DLD1 (cell line): Measurements from ENCODE around the gene MYB.

Experiments used
- in situ Hi-C: cut with HindIII; loops from 2 replicates; pipeline ENCODE4 v1.10.0; 2017; ENCODE audit warnings: low sequenced_read_pairs

The MYB gene

DNA sequence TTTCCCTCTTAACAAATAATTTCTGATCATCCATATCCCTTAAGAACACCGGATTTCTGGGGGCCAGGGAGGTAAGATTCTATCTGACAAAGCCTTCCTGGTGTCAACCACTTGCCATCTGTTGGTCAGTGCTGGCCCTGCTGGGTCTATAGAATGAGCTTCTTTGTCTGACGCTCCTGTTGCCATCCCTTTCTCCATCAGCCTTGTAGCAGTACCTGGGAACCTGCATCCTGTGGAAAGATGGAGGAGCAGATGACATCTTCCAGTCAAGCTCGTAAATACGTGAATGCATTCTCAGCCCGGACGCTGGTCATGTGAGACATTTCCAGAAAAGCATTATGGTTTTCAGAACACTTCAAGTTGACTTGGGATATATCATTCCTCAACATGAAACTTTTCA lies 36.6 kb downstream of the MYB start:
- in situ Hi-C loops = no loop called here

DNA sequence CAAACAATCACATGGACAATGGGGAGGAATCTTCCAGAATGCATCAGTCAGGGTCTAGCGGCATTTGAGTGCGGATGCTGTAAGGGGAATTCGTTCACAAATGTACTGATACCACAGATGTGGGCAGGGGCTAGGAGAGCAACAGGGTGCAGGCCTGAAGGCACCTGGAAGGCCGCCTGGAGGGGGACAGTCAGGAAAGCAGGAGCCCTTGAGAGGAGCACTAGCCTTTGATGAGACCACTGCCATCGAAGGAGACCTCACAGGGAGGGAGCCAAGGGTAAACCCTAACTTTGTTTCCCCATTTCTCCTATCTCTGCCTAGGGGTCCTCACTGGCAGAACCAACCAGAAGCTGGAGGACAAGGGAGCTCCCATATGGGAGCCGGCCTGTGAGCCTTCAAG lies 38.2 kb downstream of the MYB start:
- in situ Hi-C loops = no loop called here

DNA sequence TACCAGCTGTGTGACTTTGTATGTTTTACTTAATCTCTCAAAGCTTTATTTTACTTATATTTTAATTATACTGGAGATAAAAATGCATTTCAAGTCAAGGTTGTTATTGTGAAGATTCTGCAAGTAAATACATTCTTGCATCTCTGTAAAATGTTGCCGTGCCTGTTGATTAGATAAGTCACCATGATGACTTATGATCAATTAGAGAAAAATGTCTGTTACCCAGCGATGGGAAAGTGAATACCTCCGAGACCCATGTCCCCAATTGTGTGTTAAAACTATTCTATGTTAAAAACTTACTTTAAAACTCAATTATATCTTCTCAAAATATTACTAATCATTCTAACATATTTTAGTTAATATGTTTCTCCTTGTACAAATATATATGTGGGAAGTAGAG lies 39.9 kb downstream of the MYB start:
- in situ Hi-C loops = no loop called here

DNA sequence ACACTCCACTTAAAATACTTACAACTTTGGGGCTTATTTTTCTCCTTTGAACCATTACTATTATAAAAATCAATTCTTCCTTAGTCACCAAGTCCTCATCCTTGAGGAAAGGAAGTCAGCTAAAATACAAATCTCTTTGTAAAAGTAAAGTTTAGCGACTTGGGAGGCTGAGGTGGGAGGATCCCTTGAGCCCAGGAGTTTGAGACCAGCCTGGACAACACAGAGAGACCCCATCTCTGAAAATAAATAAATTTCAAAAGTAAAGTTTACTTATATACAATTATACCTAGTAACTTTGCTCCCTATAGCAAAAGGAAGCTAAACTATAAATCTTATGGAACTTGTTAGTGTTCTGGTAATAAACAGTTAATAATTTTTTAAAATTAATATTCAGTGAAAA lies 40.4 kb downstream of the MYB start:
- in situ Hi-C loops = no loop called here

DNA sequence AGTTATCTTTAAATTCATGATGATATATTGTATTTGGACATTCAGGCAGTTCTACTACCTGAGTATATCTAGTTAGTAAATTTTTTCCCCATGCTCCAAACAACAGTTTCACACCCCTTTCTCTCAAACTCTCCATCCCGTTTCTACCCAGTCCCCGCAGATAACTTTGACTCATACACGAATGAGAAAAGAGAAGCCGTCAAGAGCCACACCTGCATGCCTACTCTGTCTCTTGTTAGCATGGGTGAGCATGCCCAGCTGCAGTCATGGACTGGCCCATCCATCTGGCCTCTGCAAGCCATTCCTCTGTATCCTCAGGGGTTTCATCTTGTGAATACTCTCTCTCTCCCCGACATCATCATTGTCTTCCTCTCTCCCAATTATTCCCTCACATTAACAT lies 41.5 kb downstream of the MYB start:
- in situ Hi-C loops = no loop called here

DNA sequence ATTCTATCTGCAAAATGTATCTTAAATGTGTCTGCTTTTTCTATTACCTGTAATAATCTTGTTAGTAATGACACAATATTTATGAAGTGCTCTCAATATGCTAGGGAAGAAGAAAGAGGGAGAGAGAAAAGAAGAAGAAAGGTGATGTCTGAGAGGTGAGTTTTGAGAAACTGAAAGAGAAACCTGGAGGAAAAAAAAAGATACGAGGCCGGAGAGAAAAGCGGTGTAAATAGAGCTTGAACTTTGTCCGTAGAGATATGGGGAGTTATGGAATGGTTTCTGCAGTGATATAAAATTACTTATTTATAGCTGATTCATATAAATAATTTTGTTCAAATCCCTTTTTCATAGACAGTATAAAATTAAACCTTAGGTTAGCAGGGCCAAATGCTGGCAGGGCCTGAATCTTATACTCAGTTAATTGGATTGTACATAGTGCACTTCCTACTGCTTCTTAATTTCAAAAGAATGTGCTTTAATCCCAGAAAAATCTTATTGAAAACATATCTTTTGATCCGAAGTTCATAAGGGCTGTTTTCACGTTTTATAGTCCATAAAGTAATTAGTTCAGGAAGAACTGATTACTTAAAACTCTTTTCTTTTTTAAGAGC lies 43.0 kb downstream of the MYB start:
- in situ Hi-C loops = no loop called here

DNA sequence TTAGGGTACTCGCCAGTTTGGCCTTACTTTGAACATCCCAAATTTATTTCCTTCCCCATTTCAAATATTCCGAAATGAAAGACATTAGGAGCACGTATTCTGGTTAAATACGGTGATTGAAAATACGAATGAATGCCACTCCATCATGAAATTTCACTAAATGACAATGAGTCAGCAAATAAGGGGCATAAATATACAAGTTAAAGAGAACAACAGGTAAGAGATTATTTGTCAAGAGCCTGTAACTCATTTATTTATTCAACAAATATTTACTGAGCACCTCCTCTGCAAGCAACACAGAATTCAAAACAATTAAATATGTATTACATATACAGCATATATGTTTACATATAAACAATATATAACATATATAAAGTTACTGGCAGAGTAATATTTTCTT lies 44.8 kb downstream of the MYB start:
- in situ Hi-C loops = no loop called here

DNA sequence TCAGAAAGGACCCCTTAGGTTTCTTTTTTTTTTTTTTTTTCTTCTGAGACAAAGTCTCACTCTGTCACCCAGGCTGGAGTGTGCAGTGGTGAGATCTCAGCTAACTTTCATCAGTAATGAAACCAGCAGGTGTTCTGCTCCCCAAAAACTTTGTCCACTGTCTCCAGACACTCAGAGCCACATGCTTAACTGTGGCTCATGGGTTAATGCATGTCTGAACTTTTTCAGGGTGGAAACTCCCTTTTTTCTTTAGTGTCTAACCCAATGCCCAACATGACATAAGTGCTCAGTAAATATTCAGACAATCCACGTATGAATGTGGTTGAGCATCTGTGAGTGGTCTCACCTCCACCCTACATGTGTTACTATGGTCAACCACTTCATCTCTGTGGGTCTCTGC lies 45.4 kb downstream of the MYB start:
- in situ Hi-C loops = no loop called here

DNA sequence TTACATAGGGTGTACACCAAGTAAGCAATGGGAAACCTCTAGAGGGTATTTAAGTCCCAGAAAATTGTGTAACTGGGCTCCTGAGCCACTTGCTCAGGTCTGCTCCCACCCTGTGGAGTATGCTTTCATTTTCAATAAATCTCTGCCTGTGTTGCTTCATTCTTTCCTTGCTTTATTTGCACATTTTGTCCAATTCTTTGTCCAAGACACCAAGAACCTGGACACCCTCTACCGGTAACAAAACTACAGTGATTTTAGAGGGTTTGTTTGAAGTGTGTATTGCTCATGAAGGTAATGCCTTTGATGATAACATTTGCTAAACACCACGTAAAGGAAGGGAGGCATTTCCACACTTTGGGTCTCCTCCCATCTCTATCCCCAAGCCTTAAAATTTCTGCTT lies 46.2 kb downstream of the MYB start:
- in situ Hi-C loops = no loop called here

DNA sequence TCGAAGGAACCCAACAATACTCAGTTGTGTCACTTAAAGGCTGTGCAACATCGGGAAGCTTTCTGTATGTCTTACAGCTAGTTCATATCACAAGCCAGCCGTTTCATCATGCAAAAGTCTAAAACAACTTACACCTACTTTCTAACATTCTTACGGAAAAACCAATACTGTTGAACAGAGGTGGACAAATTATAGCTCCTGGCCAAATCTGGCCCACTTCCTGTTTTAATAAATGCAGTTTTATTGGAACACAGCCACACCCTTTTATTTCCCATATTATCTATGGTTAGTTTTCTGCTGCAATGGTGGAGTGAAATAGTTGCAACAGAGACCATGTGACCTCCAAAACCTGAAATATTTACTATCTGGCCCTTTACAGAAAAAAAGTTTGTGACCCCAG lies 46.6 kb downstream of the MYB start:
- in situ Hi-C loops = no loop called here

DNA sequence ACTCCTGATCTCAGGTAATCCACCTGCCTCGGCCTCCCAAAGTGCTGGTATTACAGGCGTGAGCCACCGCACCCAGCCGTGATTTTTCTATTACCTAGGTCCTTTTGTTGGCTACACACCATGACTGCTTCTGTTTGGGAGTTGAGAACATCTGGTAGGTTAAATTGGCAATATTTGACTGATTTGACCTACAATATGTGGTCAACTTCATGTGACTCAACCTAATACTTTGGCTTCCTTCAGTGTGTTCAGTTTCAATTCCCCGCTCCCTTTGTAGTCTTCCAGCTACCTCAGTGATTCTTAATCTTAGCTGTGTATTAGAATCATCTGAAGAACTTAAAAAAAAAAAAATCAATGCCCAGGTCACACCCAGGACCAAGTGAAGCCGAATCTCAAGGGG lies 47.4 kb downstream of the MYB start:
- in situ Hi-C loops = no loop called here

DNA sequence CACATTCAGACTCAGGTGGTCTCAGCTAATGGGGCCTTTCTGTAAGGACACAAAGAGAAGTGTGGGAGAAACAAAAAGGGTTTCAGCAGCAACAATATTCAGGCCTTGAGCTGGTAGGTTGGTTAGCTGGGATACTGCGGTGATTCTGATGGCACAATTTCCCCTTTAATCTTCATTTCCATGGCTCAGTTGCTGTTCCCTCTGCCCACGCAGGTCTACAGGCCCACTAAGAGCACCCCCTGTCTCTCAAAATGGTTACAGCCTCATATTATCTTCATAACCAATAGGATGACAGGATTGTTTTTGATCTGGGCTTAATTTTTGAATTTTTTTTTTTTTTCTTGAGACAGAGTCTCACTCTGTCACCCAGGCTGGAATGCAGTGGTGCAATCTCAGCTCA lies 48.9 kb downstream of the MYB start:
- in situ Hi-C loops = no loop called here

DNA sequence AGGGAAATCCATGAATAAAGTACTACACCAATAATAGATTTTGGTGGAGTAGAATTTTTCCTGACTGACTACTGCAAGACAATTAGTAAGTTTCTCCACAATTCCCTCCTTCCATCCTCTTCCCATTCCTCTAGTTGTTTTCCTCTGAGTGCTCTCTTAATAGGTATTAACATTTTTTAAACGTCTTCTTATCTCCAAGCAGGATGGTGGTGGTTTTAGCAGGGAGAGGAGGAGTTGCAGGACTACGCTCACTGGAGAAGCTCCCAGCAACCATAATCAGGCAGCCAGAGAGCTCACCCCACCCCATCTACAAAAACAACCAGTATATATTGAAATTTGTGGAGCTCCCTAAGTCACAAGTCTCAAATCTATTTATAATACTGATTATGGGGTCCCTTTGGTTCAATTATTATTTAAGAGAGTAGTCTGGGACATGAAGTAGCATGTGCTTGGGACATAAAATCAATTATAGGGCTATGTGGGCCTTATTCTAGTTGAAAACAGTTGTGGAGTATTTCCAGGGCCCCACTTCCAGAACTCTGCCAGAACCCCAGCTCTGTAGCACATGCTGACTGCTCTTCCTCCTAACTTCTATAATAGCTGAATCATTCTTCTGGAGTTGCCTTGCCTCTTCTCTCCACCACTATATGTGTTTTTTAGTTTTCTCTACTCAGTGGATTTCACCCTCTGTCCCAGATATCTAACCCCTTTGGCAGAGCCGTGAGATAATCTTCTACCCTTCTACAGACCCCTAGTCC lies 49.8 kb downstream of the MYB start:
- in situ Hi-C loops = no loop called here

DNA sequence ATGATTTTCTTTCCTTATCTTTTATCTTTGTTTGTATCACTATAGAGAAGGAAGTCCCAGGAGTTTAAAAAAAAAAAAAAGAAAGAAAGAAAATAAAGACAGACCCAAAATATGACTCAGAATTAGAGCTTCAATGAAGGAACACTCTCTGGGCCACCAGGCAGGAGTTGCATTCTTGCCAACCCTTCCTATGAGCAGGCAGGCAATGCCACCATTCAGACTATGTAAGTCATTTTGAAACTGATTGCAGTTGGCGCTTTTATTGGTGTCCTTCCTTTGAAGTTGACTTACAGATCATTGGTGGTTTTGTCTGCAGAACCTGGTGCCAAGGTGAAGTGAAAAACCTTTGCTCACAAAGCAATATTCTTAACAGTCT lies 50.3 kb downstream of the MYB start:
- in situ Hi-C loops = no loop called here

DNA sequence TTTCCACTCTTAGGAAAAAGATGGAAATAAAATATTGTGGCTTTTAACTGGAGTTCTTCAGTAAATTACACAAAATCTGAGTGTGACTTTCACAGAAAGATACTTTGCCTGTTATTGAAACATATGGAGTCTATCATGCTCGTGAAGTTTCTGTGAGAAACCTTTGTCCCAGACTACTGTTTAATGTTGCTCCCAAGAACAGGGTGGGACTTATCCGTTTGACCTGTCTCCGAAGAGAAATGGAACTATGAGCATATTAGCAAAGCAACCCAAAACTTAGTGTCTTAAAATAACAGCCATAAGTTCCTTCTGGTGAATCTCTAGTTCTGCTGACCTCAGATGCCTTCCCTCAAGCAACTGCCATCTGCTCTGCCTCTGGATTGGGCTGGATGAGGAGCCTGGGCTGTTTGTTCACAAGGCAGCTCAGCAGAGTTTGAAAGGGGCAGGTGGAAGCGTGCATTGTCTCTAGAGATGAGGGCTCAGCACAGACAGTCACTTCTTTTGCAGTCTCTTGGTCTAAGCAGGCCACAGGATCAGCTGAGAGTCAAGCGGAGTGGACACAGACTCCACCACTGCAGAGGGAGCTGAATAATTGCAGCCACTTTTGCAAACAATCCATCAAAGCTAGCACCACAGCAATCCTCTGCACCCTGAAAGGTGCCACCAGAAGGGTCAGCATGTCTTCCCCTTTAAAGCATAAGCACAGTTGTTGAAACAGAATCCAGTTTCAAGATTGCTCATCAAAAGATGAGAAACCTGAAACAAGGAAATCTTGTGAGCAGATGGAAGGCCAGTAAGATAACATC lies 52.8 kb downstream of the MYB start:
- in situ Hi-C loops = no loop called here

DNA sequence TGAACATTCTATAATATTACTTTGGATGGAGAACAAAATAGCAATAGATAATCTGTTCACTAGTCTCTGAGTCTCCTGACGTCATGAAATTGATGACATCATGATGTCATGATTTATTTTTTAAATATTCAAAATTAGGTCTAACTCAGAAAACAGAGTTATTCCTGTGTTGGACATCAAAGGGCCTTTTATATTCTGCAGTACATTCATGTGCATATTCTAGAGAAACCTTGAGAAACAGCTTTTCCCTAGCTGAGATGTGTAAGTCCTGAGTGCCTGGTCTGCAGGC lies 53.3 kb downstream of the MYB start:
- in situ Hi-C loops = no loop called here

DNA sequence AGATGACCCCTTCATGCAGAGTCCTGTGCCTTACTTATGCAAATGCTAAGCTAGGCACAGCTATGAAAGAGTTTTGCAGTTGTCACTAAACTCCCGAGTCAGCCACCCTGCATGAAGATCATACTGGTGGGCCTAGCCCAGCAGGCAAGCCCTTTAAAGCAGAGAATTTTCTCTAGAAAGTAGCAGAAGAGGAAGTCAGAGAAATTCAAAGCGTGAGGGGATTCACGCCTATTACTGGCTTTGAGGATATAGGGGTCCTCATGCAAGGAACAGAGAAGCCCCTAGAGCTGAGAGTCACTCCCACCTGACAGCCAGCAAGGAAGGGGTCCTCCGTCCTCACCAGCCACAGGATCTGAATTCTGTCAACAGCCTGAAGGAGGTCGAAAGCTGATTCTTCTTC lies 54.6 kb downstream of the MYB start:
- in situ Hi-C loops = no loop called here

DNA sequence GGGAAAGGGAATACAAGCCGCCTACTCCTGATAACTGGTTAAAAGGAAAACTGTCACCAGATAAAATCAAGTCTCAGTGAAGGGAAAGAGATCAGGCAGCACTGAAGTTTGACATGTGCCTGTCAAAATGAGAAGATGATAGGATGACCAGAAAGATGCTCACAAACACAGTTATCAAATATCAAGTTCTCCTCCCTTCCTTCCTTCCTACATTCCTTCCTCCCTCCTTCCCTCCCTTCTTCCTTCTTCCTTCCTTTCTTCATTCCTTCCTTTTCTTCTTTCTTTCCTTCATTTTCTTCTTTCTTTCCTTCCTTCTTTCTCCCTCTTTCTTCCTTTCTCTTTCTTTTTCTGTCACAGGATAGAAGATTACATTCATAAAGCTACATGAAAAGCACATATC lies 55.2 kb downstream of the MYB start:
- in situ Hi-C loops = no loop called here

DNA sequence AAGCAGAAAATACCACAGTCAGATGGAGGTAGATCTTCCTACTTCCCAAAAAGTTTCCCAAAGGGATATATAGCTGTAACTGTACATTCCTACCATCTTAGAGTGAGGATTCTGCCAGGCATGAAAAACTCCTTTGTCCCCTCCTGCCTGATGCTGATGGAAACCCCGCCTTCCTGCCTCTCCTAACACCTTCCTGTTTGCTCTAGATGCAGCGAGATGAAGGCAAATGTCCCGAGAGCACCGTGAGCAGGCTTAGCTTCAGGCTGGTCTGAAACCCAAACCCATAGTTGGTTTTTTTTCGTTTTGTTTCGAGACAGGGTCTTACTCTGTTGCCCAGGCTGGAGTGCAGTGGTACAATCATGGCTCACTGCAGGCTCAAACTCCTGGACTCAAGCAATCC lies 55.6 kb downstream of the MYB start:
- in situ Hi-C loops = no loop called here

DNA sequence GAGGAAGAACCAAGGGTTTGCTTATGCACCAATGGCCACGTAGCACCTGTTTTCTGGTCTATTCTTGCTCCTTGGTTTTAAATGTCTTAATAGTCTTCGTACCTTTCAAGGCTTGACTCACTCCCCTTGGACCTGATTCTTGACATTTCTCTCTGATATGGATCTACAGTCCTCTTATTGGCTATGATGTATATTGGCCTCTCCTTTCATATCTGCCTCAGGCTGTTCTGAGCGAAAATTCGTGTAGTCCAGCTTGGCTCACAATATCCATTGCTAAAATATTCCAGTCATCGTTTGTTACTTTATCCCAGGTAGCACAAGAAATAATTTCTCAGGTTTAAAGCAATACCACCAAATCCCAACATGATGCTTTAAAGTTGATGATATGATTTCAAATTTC lies 59.6 kb downstream of the MYB start:
- in situ Hi-C loops = no loop called here

DNA sequence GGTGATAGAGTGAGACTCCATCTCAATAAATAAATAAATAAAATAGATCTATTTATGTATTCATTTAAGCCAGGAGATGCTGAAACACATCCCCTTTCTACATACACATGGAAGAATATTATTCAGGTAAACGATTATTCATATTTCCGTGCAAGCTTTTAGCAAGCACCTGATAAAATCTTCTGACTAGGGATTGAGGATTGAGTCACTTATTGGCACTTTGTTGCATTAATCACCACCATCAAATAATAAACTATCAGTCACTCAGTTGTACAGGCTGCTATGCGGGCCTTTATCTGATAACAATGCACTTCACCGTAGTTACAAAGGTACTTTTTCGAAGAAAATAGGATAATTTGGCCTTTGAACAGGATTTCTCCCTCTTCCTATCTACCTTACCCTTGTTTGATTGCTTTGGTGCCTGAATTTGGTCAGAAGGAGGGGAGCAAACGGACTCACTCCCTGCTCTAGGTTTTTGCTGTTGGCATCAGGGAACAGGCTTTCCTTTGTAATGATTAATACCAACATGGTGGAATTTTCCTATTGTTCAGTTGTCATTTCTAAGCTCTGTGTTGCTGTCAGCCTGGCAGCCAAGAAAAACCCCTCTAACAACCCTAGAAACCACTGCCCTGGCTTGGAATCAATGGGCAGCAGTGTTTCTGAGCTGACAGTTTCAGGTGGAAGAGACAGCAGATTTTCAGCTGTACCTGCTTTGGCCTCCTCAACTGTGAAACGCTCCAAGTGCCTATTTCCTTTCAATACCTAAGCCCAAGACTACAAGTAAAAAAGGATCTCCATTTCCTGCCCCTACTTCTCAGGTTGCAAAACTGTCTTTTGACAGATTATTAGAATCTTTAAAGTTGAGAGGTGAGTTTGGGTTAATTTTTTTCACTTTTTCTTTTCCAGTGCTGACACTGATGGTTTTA lies 63.0 kb downstream of the MYB start:
- in situ Hi-C loops = no loop called here
